Effector memory CD8-positive, alpha-beta T cell (primary cell): ENCODE data around the gene ARID1B.

Experiments used
- ATAC-seq: fragments of 150-1000 bp; cut with Tn5 transposase; replicated peaks from 2 replicates; pipeline ENCODE4 v1.10.0; 2021; ENCODE audit warnings: mild to moderate bottlenecking, moderate library complexity
- DNase-seq, 3 experiments: peaks; one replicate each; pipeline ENCODE4 v3.0.0; 2021
- H3K27ac Mint-ChIP-seq, 2 donors: one replicate each; pipeline ENCODE4 v1.8.0; 2022; ENCODE audit warnings: mild to moderate bottlenecking in 2 of 2, mixed read lengths in 2 of 2, moderate library complexity in 2 of 2
- H3K27me3 Mint-ChIP-seq, 2 donors: one replicate each; pipeline ENCODE4 v1.8.0; 2022; ENCODE audit warnings: mixed read lengths in 2 of 2
- H3K36me3 Mint-ChIP-seq: one replicate; pipeline ENCODE4 v1.8.0; 2022; ENCODE audit warnings: mild to moderate bottlenecking, moderate library complexity, mixed read lengths; ENCODE audit not compliant: insufficient read depth
- H3K4me1 Mint-ChIP-seq, 2 donors: one replicate each; pipeline ENCODE4 v1.8.0; 2022; ENCODE audit warnings: low read depth in 2 of 2, mixed read lengths in 2 of 2
- H3K4me3 Mint-ChIP-seq, 2 donors: one replicate each; pipeline ENCODE4 v1.8.0; 2022; ENCODE audit warnings: mild to moderate bottlenecking in 2 of 2, mixed read lengths in 2 of 2, moderate library complexity in 2 of 2
- H3K9me3 Mint-ChIP-seq, 2 donors: one replicate each; pipeline ENCODE4 v1.8.0; 2022; ENCODE audit warnings: mixed read lengths in 2 of 2

ARID1B gene

GRCh38 chr6:156914181-156914580, 137.0 kb downstream of the ARID1B start:
- H3K36me3 Mint-ChIP-seq = peaks cover 6% of the 10 kb centered on the region
- H3K9me3 Mint-ChIP-seq = no peaks in the 10 kb centered on the region
- ATAC-seq (no peak), DNase-seq (no peak)
- H3K27me3 Mint-ChIP-seq = no peaks in the 10 kb centered on the region
- peak overlapping the region; percentile 16 to 76 for H3K27ac Mint-ChIP-seq
- H3K4me3 Mint-ChIP-seq = no peak overlapping the region
- H3K4me1 Mint-ChIP-seq = peaks cover 51 to 72% of the 10 kb centered on the region in 2 donors

- H3K36me3 Mint-ChIP-seq = peaks cover 9% of the 10 kb centered on the region
- DNase-seq (no peak), ATAC-seq (peak; percentile 77)
- no peaks in the 10 kb centered on the region for H3K27me3 Mint-ChIP-seq
- peak overlapping the region; percentile 9 to 24 for H3K4me3 Mint-ChIP-seq
- H3K9me3 Mint-ChIP-seq = no peaks in the 10 kb centered on the region
- H3K27ac Mint-ChIP-seq = peak overlapping the region; percentile 49 to 71
- H3K4me1 Mint-ChIP-seq = peaks cover 53 to 72% of the 10 kb centered on the region in 2 donors
Observed at GRCh38 chr6:156916130-156916801, 139.1 kb downstream of the ARID1B start.

GRCh38 chr6:156917213-156917612, 140.0 kb downstream of the ARID1B start:
- H3K27me3 Mint-ChIP-seq = no peaks in the 10 kb centered on the region
- ATAC-seq = no peak
- no peak overlapping the region for H3K4me3 Mint-ChIP-seq
- no peaks in the 10 kb centered on the region for H3K9me3 Mint-ChIP-seq
- peaks cover 47 to 71% of the 10 kb centered on the region in 2 donors for H3K4me1 Mint-ChIP-seq
- peak overlapping the region; percentile 49 to 71 for H3K27ac Mint-ChIP-seq
- DNase-seq = no peak
- H3K36me3 Mint-ChIP-seq = peaks cover 9% of the 10 kb centered on the region

GRCh38 chr6:156918647-156919046, 141.5 kb downstream of the ARID1B start:
- Mint-ChIP-seq H3K27ac (peak overlapping the region in 1 of 2 donors; percentile 46), H3K4me1 (peaks cover 42 to 65% of the 10 kb centered on the region in 2 donors), H3K36me3 (peaks cover 9% of the 10 kb centered on the region), H3K27me3 (no peaks in the 10 kb centered on the region), H3K9me3 (no peaks in the 10 kb centered on the region), H3K4me3 (no peak overlapping the region)
- no peak for ATAC-seq
- DNase-seq = no peak

GRCh38 chr6:156919370-156919769, 142.2 kb downstream of the ARID1B start:
- Mint-ChIP-seq H3K27me3 (no peaks in the 10 kb centered on the region), H3K4me3 (no peak overlapping the region), H3K27ac (no peak overlapping the region), H3K36me3 (peaks cover 7% of the 10 kb centered on the region), H3K4me1 (peaks cover 40 to 62% of the 10 kb centered on the region in 2 donors), H3K9me3 (no peaks in the 10 kb centered on the region)
- ATAC-seq = no peak
- no peak for DNase-seq

- no peaks in the 10 kb centered on the region for H3K27me3 Mint-ChIP-seq
- ATAC-seq = no peak
- no peak for DNase-seq
- peaks cover 6% of the 10 kb centered on the region for H3K36me3 Mint-ChIP-seq
- no peak overlapping the region for H3K4me3 Mint-ChIP-seq
- H3K27ac Mint-ChIP-seq = peak overlapping the region in 1 of 2 donors; percentile 64
- H3K9me3 Mint-ChIP-seq = no peaks in the 10 kb centered on the region
- peaks cover 37 to 61% of the 10 kb centered on the region in 2 donors for H3K4me1 Mint-ChIP-seq
Observed at GRCh38 chr6:156919814-156920369, 142.7 kb downstream of the ARID1B start.

- peaks cover 3% of the 10 kb centered on the region for H3K36me3 Mint-ChIP-seq
- no peaks in the 10 kb centered on the region for H3K9me3 Mint-ChIP-seq
- H3K27ac Mint-ChIP-seq = peak overlapping the region in 1 of 2 donors; percentile 16
- H3K4me3 Mint-ChIP-seq = no peak overlapping the region
- peaks cover 55 to 73% of the 10 kb centered on the region in 2 donors for H3K4me1 Mint-ChIP-seq
- DNase-seq (no peak), ATAC-seq (no peak)
- H3K27me3 Mint-ChIP-seq = no peaks in the 10 kb centered on the region
Observed at GRCh38 chr6:156924246-156924645, 147.1 kb downstream of the ARID1B start.

GRCh38 chr6:156925026-156925425, 147.8 kb downstream of the ARID1B start:
- H3K4me3 Mint-ChIP-seq = no peak overlapping the region
- H3K36me3 Mint-ChIP-seq = peaks cover 3% of the 10 kb centered on the region
- peak overlapping the region in 1 of 2 donors; percentile 16 for H3K27ac Mint-ChIP-seq
- DNase-seq (no peak), ATAC-seq (no peak)
- H3K27me3 Mint-ChIP-seq = no peaks in the 10 kb centered on the region
- no peaks in the 10 kb centered on the region for H3K9me3 Mint-ChIP-seq
- H3K4me1 Mint-ChIP-seq = peaks cover 57 to 73% of the 10 kb centered on the region in 2 donors

GRCh38 chr6:156925718-156926607, 148.8 kb downstream of the ARID1B start:
- DNase-seq (no peak), ATAC-seq (no peak)
- no peaks in the 10 kb centered on the region for H3K9me3 Mint-ChIP-seq
- peak overlapping the region; percentile 62 to 74 for H3K27ac Mint-ChIP-seq
- H3K36me3 Mint-ChIP-seq = no peaks in the 10 kb centered on the region
- peaks cover 57 to 69% of the 10 kb centered on the region in 2 donors for H3K4me1 Mint-ChIP-seq
- H3K4me3 Mint-ChIP-seq = peak overlapping the region in 1 of 2 donors; percentile 16
- no peaks in the 10 kb centered on the region for H3K27me3 Mint-ChIP-seq

- ATAC-seq = no peak
- no peaks in the 10 kb centered on the region for H3K27me3 Mint-ChIP-seq
- no peaks in the 10 kb centered on the region for H3K36me3 Mint-ChIP-seq
- H3K27ac Mint-ChIP-seq = peak overlapping the region in 1 of 2 donors; percentile 91
- no peak for DNase-seq
- peaks cover 59 to 69% of the 10 kb centered on the region in 2 donors for H3K4me1 Mint-ChIP-seq
- no peaks in the 10 kb centered on the region for H3K9me3 Mint-ChIP-seq
- H3K4me3 Mint-ChIP-seq = no peak overlapping the region
Observed at GRCh38 chr6:156928126-156928525, 150.9 kb downstream of the ARID1B start.

- no peaks in the 10 kb centered on the region for H3K36me3 Mint-ChIP-seq
- DNase-seq (no peak), ATAC-seq (no peak)
- no peaks in the 10 kb centered on the region for H3K9me3 Mint-ChIP-seq
- H3K4me3 Mint-ChIP-seq = no peak overlapping the region
- peaks cover 59 to 76% of the 10 kb centered on the region in 2 donors for H3K4me1 Mint-ChIP-seq
- H3K27me3 Mint-ChIP-seq = no peaks in the 10 kb centered on the region
- H3K27ac Mint-ChIP-seq = peak overlapping the region; percentile 42 to 79
Observed at GRCh38 chr6:156928972-156929371, 151.8 kb downstream of the ARID1B start.

- no peaks in the 10 kb centered on the region for H3K9me3 Mint-ChIP-seq
- H3K4me3 Mint-ChIP-seq = no peak overlapping the region
- peak overlapping the region in 1 of 2 donors; percentile 75 for H3K27ac Mint-ChIP-seq
- no peak for DNase-seq
- peaks cover 9% of the 10 kb centered on the region for H3K36me3 Mint-ChIP-seq
- no peaks in the 10 kb centered on the region for H3K27me3 Mint-ChIP-seq
- no peak for ATAC-seq
- H3K4me1 Mint-ChIP-seq = peaks cover 47 to 74% of the 10 kb centered on the region in 2 donors
Observed at GRCh38 chr6:156931283-156931682, 154.1 kb downstream of the ARID1B start.

- Mint-ChIP-seq H3K4me1 (peaks cover 39 to 73% of the 10 kb centered on the region in 2 donors), H3K27ac (peak overlapping the region; percentile 45 to 75), H3K4me3 (no peak overlapping the region), H3K27me3 (no peaks in the 10 kb centered on the region), H3K9me3 (no peaks in the 10 kb centered on the region), H3K36me3 (peaks cover 10% of the 10 kb centered on the region)
- ATAC-seq (no peak), DNase-seq (no peak)
Observed at GRCh38 chr6:156933201-156934068, 156.3 kb downstream of the ARID1B start.
